GM18508 (cell line): ENCODE data around the gene SLC24A5.

Experiments used
- ATAC-seq: cut with Tn5 transposase; IDR thresholded peaks from one replicate; pipeline ENCODE4 v1.9.1; 2021; ENCODE audit warnings: moderate number of reproducible peaks; ENCODE audit not compliant: insufficient read depth, unreplicated experiment

Gene SLC24A5

DNA sequence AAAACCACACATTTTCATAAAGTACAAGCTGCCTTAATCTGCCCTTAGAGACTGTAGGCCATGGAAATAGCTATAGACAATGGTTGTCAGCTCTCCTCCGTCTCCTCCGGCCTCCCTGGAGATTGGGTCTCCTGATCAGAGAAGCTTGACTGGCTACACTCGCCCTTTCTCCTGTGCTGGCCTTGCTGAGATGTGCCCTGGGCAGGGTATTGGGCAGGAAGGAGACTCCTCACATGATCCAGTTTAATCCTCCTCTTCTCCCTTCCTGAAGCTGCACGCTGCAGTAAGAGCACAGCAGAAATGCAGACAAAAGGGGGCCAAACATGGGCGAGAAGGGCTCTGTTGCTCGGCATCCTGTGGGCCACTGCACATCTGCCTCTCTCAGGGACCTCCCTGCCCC, at the start of gene SLC24A5:
SLC24A5 (plus strand) TSS at position 246 of the 400 bp plus-strand sequence; CDS start at position 301, 55 bp downstream.
- no peak for ATAC-seq

DNA sequence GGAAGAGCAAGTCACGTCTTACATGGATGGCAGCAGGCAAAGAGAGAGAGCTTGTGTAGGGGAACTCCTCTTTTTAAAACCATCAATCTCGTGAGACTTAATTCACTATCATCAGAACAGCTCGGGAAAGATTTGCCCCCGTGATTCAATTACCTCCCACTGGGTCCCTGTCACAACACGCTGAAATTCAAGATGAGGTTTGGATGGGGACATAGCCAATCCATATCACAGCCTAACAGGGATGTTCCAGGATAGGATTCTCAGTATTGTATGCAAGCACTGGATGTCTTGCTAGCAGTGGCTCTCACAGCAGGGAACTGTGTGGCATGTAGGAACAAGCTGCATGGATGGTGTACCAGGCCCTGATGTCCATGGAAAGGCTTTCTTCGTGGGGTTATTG, 47.8 kb upstream of the SLC24A5 start:
- ATAC-seq: no peak

DNA sequence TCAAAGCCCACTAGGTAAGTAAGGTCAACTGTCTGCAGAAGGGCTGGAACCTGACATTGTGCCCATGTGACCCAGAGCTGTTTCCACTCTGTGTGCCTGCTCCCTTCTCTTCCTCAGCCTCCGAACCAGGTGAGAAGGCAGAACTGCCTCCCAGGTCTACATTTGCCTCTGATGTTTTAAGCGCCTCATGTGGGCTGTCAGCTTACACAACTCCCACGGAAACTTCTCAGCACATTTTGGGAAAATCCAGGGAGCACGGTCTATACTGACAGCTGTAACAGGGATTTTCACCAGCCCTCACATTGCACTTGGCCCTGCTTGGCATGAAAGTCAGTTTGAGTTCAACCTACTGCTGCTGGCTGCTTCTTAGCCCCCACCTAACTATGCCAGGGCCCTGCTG, 46.9 kb upstream of the SLC24A5 start:
- ATAC-seq: no peak

DNA sequence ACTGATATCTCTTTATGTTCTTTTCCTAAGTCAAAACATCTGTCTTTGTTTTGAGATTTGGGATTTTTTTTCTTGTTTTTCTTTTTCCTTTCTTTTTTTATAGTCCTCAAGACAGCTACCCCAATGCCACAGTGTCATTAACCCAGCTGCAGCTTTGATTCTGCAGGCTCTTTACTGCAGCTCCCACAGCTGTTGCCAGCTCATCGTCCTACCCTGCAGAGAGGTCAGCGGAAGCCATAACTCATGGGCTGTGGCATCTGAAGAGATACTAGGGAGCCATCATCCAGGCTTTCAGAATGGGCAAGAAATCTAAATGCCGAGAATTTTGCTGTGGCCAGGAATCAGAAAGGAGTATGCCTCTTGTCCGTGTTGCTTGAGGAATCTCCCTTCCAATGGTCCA, 44.3 kb upstream of the SLC24A5 start:
- no peak for ATAC-seq

DNA sequence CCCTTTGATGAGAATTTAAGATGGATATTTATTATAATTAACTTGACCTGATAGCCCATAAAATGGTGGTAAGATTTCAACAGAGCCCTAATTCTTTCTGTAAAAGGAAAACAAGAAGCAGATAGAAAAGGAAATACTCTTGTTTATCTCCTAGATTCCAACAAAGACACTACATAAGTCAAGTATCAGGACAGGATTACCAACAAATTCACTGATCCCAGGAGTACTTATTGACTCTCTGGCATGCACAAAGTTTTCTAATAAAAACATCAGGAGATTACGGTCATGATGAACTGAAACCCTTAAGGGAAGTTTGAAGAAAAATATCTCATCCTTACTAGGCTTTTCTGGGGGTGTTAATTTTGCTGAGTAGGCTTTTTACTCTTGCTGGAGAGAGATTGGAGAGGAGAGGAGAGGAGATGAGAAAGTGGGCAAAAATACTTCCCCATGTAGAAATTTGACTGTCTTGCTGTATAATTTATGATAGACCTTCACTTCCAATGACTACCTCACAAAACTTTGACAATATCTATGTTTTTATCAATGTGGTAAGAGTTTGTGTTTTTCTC, 43.1 kb upstream of the SLC24A5 start:
- no peak for ATAC-seq

DNA sequence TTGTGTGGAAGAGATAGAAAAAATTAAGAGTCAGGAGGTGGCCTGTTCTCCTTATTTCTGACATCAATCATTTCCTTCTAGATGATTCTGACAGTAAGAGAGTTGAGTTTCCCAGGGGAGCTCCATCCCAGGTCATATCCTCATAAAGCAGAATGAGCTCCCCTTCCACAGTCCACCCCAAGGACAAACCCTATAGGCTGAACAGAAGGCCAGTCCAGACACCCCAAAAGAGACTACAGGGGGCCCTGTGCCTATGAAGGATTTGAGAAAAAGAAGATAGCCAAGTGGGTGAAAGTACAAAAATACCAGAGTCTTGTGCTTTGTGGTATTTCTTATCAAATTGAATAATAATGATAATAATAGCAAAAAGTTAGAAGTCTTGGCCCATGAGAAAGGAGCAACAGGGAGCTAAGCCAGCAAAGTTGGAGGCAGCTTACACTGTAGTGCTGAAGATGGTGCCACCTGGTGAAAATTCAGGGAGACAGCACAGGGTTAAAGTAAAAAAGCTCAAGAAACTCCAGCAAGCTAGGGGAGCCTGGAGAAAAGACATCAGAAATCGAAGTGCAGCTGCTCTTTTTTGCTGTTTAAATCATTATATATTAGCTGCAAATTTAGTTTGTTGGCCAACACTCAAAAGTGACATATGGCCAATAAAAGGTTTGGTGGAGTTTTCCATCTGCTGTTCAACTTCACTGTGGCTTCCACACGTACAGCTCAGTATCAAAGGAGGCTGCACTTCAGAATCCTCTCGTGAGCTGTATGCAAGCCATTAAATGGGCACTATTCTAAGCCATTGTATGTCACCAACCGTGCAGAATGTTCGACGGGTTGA, 35.8 kb upstream of the SLC24A5 start:
- no peak for ATAC-seq

DNA sequence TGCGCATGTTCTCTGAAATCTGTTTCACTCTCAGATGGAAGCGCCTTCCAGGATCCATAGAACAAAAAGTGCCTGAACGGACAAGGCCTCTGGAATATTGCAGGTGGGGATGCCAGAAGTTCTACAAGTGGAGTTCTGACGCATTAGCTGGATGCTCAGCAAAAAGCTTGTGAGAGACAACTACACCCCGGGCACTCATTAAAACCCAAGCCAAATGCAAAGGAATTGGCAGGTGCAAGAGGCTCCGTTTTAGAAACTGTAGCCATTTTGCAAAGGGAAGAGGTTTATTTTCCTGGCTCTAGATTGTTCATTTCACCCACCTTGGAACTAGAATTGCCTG, 35.2 kb upstream of the SLC24A5 start:
- ATAC-seq: no peak

DNA sequence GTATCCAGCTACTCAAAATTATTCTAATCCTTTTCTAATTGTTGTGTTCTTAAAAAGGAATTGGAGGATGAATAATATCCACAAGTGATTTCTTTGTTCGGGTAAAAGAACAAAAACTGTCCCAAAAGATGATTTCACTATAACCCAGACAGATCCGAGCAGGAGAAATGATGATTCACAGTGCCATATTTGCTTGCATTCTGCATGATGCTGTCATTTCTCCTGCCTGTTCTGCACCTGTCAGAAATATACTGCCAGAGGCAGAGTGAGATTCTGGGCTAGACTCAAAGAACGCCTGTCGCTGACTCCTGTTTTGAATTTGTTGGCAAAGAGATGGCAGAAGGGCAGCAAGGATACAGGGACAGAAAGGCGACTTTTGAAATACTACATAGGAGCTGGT, 34.7 kb upstream of the SLC24A5 start:
- no peak for ATAC-seq

DNA sequence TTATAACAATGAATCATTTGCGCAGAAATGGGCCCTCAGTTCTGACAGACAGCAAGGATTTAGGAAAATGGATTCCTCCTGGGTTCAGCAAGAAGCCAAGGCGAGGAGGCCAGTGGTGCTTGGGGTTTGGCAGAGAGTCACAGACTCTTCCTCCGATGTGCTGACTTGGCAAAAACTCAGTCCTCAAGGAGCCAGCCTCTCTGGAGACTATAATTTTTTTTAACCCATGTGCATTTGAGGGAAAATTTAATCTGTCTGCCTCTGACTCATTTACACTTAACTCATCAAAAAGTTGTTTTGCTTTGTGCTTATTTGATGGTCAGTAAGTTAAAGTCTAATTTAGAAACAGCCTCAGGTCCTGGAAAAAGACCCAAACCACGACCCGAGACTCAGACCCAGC, 34.2 kb upstream of the SLC24A5 start:
- no peak for ATAC-seq

DNA sequence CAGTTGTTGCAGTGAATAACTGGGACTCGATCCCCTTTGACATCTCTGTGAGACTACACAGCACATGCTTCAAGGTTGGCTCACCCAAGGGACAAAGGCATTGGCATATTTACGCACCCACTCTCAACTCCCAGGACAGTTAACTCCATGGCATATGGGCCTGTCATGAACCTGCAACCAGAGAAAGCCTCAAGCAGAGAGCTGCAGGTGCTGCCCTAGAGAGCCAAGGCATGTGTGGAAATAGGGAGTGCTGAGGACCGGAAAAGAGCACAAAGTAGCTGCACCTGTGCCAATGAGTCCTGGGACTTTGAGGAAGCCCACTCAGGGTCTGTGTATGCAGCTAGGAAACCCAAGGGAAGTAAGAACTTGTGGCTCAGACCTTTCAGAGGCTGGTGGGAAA, 32.9 kb upstream of the SLC24A5 start:
- ATAC-seq: no peak

DNA sequence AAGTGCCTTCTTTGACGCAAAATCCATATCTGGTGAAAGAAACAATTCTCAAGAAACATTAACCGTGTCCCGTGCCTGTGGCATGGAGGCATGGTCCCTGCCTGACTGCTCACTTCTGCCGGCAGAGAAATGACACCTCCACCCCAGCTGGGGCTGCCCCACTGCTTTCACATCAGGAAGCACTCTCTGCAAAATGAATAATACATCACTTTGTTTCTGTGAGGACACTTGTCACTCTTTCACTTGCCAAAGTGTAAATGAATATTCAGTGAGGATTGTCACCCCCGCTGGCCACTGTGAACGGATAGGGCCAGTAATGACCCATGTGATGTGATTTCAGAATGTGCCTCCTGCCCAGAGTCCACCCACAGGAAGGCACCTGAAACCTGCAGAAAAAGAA, 31.1 kb upstream of the SLC24A5 start:
- no peak for ATAC-seq

DNA sequence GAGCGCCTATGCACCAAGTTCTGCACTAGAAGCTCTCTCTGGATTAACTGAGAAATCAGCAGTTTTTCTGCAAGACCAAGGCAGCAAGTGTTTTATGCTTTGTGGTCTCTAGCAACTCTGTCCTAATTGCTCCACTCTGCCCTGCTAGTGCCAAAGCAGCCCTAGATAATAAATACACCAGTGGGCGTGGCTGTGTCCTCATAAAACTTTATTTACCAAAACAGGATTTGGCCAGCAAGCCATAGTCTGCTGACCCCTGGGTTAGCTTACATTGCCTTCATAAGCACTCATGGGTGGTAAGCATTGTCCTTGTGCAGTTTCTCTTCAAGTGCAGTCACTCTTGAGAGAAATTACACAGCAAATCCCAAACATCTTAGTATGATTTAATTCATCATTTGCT, 30.7 kb upstream of the SLC24A5 start:
- no peak for ATAC-seq

DNA sequence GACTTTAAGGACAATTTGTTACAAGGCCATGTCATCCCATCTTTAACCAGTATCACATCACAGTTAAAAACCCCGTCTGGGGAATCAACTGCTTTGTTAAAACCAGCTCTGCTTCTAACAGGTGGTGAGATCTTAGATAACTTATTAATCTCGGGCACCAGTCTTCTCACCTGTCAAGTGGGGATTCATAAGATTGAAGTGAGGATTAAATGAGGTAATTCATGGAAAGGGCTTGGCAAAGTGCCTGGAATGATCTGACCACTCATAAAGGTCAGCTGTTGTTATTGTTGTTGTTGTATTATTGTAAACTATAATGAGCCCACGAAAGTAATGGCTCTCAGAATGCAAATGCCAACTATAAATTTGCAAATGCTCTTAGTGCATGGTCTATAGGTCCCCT, 30.1 kb upstream of the SLC24A5 start:
- ATAC-seq: no peak

DNA sequence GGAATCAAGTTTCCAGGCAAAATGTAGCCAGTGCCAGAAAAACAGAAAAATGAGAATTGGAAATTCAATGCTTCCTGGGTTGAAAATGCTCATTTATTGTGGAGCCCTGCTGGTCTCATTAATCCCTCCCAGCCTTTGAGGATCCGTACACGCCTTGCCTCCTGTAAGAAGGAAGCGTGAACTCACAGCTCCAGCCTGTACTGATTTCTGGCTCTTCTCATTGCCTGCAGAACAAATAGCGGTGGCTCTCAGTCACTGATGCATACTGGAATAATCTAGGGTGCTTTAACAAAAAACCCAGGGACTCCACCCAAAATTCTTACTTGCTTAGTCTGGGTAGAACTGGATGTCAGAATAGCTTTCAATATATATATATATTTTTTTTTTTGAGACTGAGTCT, 29.3 kb upstream of the SLC24A5 start:
- no peak for ATAC-seq

DNA sequence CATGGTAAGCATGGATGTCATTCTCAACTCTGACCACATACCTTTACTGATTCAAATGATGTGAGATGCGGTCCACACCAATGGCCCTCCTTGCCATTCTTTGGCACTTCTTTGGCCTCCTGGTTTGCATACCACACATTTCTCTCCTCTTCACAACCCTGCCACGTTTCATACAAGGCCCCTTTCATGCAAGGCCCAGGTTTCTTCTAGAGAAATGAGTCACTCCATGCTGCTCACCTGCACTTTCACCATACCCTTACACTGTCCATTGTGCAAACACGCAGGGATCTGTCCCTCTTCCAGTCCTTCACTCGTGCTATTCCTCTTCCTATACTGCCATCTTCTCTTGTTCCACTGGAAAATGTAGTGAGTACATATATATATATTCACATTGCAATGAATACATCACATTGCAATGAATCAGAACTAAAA, 24.4 kb upstream of the SLC24A5 start:
- ATAC-seq: no peak

DNA sequence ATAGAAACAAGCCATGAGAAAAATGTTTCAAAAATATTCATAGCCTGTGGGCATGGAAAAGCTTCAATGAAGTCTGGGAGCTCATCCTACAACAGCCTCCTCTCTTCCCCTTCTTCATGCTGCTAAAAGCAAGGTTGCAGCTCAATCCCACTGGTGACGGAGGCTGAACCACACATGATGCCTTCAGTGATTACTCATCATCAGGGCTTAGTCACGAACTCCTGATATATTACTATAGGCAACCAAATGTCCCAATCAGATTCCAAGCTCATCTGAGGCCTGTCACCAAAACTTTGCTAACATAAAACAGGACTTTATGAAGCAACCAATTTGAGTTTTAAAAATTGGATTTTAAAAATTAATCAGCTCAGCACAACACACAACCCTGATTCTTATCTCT, 24.0 kb upstream of the SLC24A5 start:
- no peak for ATAC-seq

DNA sequence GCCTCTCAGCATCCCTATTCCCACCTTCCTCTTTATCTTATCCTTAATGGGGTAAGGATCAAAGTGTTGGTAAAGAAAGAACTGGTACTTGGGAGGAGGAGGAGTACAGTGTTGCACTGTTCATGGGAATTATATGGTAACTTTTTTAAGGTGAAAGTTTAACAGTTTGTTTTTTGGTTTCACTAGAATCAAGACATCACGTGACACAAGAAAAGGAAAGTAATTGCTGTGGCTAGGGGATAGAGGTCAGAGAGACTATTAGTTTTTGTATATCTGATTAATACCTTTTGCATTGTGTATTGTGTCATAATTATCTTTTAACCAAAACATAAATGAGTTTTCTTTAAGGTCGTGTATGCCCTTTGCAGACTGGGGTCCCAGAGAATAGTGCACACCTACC, 23.5 kb upstream of the SLC24A5 start:
- ATAC-seq: no peak

DNA sequence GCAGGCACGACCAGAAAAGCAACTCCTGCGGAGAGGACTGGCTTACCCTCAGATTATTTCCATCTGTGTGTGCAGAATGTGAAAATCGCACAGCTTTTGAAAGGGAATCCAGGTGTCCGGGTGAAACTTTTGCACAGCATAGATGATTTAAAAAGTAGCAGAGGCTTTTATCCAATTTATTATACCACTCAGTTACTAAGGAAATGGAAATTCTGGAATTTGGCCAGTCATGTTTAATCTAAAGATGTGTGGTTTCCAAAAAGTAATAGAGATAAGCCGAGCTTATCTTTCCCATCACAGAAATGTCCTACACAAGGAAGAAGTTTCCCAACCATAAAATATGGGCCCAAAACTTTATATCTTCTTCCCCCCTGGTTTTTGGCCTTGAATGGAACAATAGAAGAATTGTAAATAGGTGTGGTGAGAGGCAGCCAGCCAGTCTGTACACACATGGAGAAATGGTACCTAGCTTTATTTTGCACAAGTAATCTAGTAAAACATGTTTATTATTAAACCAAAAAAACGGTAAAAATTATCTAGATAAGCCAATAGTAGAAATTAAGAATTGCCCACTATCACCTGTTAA, 19.3 kb upstream of the SLC24A5 start:
- no peak for ATAC-seq

DNA sequence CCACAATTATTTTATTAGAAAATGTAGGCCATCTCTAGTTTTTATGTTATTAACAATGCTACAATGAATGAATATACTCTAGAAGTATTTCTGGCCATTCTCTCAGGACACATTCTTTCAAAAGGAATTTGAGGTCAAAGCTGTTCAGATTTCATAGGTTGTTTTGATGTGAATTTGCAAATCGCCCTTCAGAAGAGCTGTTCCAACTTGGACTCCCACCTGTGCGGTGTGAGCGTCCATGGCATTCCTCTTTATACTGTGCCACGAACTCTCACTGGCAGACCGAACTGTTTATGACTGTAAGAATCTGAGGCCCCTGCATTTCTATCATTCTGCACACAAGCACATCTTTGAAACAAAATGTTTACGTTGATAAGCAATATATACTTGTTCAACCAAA, 18.6 kb upstream of the SLC24A5 start:
- ATAC-seq: no peak

DNA sequence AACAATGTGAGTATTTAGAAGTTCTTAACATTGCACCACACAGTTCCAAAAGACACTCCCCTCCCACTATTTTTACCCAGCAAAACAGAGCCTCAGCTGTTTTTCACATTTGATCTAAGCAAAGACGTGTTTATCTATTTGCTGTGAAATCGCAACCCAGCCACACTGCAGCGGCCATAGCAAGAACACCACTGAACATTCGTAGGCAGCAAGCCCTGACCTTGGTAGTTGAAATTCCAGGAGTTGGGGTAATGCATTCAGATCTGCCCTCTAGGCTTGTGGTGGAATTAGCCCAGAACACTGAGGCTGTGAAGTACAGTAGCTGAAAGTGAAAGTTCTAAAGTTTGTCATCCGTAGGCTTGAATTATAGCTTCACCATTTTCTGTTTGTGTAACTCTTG, 17.1 kb upstream of the SLC24A5 start:
- no peak for ATAC-seq

DNA sequence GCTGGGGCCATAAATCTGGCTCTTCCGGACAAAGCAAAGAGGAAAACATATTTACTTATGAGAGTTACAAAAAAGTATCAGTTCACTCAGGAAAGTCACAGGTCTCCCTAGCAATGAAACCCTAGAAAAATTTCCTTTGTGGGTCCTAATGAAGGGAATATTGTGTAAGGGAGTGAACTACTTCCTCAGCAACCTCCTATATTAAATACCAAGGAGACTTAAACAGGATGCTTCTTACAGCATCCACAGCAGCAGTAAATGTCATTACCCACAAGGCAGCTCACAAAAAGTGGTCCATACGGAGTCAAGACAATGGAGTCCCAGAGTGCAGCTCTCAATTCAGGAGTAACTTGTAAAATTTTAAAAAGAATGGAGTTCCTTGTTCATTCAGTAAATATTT, 14.9 kb upstream of the SLC24A5 start:
- no peak for ATAC-seq

DNA sequence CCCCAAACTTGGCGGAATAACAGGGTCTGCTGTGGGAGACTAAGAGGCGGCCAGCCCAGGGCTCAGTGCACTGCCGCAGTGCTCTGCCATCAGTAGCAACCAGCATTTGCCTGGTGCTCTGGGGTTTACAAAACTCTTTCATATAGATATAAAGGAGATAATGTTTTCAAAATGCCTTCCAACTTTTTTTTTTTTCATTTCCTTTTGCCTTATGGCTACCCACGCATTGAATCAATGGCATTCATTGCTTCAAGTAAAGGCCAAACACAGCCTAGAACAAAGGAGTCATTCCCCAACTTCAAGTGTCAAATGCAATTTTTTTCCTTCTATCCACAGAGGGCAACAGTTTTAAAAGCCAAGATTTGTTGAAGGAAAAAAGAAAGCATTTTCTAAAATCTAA, 11.6 kb upstream of the SLC24A5 start:
- no peak for ATAC-seq
